HG03095 (cell line): ENCODE results near the gene CAMK1.

Experiments used
- ATAC-seq: cut with Tn5 transposase; IDR thresholded peaks from one replicate; pipeline ENCODE4 v1.9.1; 2021; ENCODE audit warnings: moderate library complexity; ENCODE audit not compliant: unreplicated experiment

CAMK1 gene

DNA sequence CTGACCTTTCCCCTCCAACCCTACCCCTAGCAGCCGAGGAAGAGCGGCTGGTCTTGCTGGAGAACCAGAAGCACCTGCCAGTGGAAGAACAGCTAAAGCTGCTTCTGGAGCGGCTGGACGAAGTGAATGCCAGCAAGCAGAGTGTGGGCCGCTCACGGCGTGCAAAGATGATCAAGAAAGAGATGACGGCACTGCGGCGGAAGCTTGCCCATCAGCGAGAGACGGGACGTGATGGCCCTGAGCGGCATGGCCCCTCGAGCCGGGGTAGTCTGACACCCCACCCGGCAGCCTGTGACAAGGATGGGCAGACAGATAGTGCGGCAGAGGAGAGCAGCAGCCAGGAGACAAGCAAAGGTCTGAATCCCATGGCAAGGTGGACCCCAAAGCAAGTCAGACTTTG, 26.2 kb downstream of the CAMK1 start:
- no peak for ATAC-seq

DNA sequence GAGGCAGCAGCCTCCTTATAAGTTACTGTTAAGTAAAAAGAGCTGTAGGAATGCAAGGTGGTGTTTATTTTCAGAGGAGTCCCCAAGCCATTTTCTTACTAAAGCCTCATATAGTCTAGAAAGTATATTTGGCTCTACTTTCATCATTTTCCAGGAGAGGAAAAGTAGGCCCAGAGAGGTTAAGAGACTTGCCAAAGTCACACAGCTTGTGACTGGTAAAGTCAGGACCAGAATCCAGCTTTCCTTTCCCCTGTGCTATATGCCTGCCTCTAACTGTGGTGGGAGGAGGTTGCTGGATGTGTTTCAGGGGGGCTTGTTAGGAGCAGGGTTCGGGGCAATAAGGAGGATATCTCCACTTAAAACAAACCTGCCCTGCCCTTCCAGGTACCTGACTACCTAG, 27.2 kb downstream of the CAMK1 start:
- ATAC-seq: no peak

DNA sequence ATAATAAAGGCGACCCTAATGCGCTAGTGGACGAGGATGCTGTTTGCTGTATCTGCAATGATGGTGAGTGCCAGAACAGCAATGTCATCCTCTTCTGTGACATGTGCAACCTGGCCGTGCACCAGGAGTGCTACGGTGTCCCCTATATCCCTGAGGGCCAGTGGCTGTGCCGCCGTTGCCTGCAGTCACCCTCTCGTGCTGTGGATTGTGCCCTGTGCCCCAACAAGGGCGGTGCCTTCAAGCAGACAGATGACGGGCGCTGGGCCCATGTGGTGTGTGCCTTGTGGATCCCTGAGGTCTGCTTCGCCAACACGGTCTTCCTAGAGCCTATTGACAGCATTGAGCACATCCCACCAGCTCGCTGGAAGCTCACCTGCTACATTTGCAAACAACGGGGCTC, 30.6 kb downstream of the CAMK1 start:
- ATAC-seq: no peak

DNA sequence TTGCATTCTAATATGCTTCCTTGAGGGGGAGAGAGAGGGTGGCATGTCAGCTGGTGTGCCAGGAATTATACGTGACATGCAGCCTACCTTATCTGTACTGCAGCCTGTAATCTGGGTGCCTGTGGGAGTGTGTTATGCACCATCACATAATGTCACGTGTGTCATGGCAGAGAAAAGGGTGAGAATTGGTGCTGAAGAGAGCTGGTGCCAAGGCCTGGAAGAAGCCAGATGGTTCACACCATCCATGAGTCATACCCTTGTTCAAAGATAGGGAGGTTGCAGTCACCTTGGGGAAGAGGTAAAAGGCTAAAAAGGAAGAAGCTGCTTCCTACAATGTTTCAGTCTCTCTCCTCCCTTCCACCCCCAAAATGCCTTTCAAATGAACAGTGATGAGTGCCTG, 32.9 kb downstream of the CAMK1 start:
- no peak for ATAC-seq

DNA sequence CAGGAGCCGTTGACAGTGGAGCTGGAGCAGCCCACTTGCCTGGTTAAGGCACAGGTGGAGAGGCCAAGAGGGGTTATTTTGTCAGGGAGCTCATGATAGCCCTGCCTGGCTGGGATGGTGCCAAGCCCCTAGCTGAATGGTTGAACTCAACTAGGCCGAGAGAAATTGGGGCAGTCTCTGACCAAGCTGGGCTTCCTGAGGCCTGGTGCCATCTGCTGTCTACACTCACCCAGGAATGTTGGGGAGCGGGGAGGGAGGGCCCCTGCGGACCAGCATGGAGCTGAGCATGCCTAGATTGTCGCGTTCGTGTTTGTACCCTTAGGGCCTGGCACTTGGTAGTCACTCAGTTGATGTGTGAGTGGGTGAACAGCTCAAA, 37.0 kb downstream of the CAMK1 start:
- ATAC-seq: no peak

DNA sequence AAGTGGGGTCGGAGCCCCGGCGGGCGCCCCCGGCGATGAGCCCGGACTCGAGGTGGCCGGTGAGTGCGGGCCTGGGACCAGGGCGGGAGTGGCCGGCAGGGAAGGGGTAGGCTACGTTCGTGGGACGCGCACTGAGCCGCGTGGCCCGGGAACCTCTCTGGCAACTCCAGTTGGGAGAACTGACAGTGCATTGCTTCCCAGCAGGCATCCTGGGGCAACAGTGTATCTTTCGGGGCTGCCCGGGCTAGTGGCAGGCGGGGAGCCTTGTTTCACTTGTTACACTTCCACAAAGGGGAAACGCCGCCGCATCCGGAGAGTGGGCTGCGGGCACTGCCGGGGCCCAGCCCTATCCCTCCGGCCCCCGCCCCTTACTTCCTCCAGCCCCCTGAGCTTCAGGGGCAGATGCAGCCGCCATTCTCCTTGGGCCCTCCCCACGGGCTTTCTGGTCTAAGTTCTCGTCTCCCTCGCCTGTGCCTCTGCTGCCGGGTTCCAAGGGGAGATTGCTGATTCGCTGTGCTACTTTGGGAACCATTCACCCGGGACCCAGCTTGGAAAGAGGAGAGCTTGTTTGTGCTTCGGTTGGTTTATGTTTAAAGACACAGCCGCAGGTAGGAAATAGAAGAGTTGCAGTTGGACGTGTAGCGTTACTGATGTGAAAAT, 37.5 kb downstream of the CAMK1 start:
- no peak for ATAC-seq

DNA sequence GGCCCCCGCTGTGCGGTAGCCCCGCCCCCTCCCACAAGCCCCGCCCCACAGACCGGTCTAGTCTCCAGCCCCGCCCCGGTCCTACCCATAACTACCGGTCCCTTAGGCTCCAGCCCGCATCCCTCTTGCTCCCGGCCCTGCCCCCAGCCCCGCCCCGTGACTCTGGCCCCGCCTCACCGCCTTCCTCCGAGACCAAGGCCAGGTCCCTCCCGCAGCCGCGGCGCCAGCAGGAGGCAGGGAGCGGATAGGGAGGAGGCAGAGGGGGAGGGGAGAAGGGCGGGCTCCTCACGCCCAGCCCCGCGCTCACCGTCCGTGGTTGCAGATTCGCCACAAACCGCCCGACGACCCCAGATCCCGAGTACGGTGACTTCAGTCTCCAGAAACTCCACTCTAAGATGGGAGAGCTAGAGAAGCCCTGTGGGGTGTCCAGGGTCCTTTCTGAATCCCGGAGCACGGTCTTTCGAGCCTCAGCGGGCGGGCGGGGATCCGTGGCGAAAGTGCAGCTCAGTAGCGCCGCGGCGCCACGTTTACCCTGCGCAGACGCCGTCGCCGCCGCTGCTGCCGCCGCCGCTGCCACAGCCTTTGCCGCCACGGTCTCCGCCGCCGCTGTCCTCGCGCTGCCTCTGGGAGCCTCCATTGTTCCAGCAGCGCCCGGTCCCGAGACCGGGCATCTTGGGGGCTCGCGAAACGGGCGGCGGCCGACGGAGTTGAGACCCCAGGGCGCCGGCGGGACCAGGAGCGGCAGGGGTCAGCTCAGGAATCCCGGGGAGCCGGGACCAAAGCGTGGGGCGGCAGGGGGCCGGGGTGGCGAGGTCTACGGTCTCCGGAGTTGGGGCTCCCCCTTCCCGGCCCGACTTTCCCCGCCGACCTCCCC, 38.3 kb downstream of the CAMK1 start, which contains the start of gene BRPF1:
BRPF1 (plus strand) TSS at position 530 of the 874 bp plus-strand sequence. CDS start 2,406 bp downstream, outside the sequence.
- peak; percentile 93 for ATAC-seq

DNA sequence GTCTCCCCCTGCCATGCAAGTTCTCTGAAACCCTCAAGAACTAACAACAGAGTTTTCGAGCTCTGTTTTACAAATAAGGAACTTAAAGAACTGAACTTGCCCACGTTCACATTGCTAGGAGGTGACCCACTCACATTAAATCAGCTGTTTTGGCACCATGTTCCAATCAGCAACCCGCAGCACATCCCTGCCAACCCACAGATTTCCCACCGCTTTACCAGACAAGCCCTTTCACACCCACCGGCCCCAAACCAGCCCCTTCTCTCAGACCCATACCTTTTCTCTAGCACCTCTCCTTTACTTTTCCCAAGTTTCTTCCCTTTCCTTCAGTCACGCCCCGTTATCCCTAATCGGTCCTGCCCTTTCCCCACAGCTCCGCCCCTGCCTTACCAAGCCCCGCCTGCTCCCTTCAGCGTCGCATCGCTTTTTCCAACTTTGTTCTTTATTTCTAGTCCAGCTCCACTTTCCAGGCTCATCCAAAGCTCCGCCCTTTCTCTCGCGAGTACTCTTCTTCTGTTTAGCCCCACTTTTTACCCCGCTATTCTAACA, 39.0 kb downstream of the CAMK1 start:
- peak; percentile 41 for ATAC-seq

DNA sequence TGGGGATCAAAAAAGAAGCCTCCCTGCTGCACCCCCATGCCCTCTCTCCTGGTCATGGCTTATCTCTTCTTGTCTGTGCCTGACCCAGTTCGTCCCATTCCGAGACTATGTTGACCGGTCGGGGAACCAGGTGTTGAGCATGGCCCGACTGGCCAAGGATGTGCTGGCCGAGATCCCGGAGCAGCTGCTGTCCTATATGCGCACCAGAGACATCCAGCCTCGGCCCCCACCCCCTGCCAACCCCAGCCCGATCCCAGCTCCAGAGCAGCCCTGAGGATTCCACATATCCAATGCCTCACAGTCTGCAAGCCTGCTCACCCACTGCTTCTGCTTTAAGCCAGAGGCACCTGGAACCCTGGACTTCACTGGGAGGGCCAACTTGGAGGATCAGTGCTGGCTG, 40.3 kb downstream of the CAMK1 start:
- no peak for ATAC-seq

DNA sequence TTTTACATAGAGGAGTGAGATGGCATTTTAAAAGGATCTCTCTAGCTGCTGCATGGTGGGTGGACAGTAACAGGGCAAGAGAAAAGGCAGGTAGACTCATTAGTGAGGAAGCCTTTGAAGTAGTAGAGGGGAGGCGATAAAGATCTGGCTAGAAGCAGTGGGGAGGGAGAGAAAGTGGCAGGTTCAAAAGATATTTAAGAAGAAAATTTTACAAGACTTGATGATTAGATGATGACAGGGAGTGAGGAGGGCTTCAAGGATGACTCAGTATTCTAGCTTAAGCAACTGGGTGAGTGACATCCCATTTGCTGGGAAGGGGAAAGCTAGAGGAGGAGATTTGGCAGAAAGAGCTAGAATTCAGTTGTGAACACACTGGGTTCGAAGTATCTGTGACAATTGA, 42.0 kb downstream of the CAMK1 start:
- no peak for ATAC-seq

DNA sequence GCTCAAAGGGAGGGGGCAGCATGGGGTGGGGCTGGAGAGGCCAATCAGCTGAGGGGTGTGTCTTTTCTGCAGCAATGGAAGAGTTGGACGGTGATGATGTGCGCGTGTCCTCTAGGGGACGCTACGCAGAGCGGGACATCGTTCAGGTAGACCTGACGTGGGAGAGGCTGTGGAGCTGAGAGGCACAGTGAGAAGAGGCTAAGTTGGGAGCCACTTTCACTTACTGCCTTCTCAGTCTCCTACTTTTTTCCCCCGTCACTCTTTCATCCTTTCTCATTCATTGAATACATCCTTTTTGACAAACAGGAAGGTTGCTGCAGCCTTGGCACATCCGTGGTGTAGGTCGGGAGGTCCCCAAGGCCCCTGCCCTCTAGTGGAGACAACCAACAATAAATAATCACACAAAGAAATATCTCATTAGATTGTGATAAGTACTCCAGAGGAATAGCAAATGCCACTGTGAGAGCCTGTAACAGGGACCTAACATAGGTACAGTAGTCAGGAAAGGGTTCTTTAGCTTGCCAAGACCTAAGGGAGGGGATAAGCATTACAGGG, 42.6 kb downstream of the CAMK1 start:
- ATAC-seq: no peak

DNA sequence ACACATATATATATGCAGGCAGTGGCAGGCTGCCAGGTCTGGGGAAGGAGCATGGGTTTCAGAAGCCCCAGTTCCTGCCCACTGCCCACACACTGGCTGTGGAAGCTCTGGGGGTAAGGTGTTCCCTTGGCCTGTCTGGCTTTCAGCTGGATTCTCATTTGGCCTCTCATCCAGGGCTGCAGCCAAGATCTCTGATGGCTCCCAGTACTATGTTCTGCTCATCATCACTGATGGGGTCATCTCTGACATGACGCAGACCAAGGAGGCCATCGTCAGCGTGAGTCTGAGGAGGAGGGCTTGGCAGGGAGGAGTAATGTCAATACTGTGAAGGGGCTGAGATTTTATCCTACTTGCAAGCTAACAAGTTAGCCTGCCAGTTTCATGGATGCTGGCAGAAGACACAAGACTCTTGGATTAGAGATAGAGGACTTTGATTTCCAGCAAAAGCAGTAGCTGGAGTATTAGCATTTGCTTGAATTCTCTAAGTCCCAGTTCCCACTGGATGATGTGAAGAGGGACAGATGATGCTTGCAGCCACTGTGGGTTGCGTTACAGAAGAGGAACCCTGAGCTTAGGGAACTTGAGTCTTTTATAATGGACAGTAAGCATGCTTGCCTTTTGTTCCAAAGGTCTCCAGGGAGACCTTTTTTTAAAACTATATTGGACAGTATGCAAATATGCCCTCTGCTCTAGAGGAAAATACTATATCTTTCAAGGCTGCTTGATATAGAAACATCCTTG, 43.8 kb downstream of the CAMK1 start:
- ATAC-seq: no peak

DNA sequence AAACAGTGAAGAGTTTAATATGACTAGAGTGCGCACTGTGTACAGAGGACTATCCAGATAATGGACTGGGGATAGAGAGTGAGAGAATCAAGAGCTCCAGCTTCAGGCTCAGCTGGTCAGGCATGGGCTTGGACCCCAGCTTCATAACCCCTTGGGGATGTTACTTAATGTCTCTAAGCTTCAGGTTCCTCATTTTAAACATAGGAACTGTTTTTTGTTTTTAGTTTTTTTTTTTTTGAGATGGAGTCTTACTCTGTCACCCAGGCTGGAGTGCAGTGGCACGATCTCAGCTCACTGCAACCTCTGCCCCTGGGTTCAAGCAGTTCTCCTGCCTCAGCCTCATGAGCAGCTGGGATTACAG, 48.1 kb downstream of the CAMK1 start:
- no peak for ATAC-seq

DNA sequence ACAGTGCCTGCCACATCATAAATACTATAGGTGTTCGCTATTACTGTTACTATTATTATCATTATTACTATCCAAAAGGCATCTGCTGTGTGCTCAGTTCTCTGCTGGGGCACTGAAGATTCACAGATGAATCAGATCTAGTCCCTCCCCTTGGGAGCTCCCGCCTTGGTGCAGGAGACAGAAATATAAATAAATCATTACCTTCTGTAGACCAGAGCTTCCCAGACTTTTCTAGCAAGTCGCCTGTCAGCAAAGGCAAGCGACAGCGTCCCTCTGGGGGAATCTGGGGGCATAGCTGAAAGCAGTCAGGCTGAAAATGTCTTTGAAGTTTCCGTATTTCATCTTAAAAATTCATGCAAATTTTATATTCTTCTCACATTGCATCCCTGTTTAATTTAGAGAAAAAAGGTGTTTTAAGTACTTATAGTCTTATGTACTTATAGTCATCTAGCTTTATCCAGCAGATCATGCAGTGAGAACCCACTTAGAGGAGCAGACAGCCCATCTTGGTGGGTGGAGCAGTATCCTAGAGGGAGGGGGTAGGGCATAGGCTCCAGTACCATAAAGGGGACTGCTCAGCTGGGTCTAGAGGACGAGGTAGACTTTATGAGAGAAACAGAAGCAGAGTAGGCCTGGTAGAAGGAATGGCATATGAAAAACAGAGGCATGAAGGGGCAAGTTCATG, 48.6 kb downstream of the CAMK1 start:
- no peak for ATAC-seq

DNA sequence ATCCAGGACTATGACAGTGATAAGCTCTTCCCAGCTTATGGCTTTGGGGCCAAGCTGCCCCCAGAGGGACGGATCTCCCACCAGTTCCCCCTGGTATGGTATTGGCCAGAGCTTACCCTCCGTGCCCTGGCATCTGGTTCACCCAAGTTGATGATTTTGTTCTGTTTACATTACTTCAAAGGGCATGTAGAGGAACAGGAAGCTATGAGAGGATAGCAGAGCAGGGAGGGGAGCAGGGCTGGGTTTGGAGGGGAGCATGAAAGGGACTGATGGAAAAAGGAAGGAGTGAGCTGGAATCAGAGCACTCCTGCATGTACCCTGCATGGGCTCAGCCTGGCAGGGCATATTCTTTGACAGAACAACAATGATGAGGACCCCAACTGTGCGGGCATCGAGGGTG, 51.6 kb downstream of the CAMK1 start:
- ATAC-seq: no peak

DNA sequence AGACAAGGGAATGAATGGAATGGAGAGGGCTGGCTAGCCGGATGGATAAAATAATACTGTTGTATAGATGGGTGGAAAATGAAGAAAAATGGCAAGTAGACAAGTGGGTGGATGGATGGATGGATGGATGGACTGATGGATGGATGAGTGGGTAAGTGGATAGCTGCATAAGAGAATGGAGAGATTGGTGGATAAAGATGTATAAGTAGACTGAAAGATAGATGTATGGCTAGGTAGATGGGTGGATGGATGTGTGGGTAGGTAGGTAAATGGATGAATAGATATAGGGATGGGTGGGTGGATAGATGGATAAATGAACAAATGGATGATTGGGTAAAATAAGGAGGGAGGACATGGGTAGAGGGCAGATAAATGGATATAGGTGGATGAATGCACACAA, 52.2 kb downstream of the CAMK1 start:
- ATAC-seq: no peak

DNA sequence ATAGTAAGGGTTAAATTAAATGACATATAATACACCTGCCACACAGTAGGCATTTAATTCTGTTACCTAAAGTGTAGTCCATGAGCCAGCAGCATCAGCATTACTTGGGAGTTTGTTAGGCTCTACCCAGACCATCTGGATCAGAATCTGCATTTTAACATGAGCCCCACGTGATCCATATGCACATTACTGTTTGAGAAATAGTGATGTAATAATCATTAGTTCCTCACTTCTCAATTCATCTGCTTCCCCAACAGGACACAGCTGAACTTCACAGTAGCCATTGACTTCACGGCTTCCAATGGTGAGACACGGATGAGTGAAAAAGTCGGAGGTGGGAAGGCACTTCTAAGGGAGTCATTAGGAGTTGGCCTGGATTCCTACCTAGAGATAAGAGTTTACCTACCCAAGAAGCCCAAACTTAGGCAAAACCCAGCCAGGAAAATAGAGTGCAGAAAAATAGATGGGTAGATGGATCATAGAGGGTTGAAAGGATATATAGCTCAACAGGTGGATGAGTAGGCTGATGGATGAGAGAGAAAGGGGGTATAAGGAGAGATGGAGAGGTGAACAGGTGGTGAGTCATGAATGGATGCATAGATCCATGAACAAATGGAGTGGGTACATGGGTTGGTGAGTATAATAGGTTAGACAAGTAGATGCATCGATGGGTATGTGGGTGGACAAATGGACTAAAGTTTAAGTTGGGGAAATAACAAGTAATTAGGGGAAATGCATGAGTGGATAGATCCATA, 52.8 kb downstream of the CAMK1 start:
- no peak for ATAC-seq

DNA sequence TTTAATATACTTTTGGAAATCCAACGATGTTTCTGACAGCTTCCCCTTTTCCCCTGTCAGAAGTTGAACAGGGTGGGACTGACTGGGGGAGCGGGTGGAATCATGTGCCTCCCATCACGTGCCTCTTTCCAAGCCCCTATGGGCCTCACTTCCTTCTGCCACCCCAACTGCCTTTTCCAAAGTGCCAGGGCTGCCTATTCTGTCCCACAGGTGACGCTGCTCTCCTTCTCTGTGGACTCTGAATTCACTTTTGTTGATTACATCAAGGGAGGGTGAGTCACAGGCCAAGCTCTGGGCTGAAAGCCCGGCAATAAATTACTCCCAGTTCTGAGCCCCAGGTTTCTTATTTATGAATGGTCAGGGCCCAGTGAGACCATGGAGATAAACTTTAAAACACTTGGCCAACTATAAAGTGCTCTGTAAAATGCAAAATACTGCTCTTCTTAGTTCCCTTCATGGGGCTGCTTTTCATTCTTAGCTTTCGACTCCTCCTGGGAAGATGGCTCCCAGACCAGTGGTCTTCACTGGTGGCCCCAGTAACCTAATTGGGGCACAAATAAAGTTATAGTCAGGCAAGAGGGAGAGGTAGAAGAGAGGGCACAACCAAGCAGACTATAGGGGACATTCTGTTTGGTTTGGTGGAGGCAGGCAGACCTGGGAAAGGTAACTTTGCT, 53.8 kb downstream of the CAMK1 start:
- no peak for ATAC-seq

DNA sequence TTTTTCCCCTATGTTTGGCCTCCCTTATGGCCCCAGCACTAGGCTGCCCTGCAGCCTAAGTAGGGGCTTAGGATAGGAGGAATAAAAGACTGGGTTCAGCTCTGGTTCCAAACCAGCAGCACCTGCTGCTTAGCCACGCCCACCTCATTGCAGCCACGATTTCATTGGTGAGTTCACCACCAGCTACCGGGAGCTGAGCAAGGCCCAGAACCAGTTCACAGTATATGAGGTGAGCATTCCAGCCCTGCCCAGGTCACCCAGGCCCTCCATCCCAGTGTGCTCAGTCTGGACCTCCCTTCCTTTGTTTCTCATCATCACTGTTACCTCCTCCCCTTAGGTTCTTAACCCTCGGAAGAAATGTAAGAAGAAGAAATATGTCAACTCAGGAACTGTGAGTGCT, 54.6 kb downstream of the CAMK1 start:
- ATAC-seq: no peak
